ENCODE results near the gene LSM14A.
"Not testable (repeated sequence)": the region's sequence is repeated elsewhere in the genome, so short reads cannot be mapped to it uniquely, and the experiment has no call there.

LSM14A gene

DNA sequence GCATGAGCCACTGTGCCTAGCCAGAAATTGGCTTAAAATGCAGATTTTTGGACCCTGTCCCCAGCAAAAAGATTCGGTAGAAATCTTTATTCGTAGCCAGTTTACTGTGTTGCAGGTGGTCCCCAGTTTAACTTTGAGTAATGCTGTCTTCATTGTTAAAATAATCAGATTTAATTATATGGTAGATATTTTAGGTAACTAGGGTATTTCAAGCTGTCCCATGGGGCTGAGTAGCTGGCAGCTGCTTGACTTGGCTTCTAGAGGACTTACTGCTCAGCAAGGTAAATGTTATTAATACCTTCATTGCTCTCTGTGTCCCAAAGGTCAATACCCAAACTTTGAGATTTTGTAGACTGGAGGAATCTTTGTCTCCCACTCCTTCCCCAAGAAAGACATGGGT, 21.1 kb downstream of the LSM14A start:
- no peak for DNase-seq

DNA sequence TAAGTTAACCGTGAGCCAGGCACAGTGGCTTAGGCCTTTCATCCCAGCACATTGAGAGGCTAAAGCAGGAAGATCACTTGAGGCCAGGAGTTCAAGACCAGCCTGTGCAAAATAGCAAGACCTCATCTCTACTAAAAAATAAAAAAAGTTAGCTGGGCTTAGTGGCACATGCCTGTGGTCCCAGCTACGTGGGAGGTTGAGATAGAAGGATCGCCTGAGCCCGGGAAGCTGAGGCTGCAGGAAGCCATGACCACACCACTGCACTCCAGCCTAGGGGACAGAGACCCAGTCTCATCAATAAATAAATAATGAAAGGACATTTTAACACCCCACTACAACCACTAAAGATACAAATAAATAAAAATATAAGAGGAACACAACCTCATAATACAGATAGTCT, 21.6 kb downstream of the LSM14A start:
- DNase-seq, result no peak

DNA sequence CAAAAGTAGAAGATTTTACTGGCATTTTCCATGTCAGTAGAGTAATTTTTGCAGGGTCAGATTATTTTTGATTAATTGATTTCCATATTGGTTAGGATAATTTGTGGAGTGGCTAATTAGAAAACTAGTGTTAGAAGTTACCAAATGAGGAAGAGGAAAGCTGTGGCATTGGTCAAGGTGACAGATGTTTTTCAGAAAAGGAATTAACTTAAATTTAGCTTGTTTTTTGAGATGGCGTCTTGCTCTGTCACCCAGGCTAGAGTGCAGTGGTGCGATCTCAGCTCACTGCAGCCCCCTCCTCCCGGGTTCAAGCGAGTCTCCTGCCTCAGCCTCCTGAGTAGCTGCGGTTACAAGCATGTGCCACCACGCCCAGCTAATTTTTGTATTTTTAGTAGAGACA, 28.8 kb downstream of the LSM14A start:
- no peak for DNase-seq

DNA sequence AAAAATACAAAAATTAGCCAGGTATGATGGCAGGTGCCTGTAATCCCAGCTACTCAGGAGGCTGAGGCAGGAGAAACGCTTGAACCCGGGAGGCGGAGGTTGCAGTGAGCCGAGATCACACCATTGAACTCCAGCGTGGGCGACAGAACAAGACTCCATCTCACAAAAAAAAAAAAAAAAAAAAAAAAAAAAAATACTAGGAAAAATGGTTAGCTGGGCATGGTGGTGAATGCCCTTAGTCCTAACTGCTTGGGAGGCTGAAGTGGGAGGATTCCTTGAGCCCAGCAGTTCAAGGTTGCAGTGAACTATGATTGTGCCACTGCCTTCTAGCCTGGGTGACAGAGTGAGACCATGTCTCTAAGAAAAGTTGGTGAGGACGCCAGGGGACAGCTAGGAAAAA, 33.0 kb downstream of the LSM14A start:
- not testable (repeated sequence) for DNase-seq

DNA sequence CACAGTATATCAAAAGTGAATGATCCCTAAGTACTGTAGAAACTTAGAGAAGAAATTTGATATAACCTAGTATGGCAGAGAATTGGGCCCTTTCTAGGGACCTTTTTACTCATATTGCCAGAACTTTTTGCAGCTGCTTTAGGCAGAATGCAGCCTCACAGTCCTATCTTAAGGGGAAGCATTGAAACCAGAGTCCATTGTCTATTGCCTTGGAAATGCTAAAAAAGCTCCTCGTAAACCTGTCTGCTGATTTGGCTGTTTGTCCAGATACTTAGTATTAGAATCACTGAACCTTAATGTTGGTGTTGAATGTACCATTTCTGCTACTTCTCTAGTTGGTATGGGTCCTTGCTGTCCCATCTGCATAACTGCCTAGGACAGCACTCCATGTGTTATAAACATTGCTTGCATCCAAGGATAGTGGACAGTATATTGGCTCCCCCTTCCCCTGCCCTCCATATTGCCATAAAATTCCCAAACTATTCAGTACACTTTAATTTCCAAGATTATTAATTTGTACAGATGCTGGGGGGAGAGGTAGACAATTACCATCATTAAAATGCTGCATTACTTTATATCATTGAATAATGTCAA, 36.1 kb downstream of the LSM14A start:
- DNase-seq, result no peak

DNA sequence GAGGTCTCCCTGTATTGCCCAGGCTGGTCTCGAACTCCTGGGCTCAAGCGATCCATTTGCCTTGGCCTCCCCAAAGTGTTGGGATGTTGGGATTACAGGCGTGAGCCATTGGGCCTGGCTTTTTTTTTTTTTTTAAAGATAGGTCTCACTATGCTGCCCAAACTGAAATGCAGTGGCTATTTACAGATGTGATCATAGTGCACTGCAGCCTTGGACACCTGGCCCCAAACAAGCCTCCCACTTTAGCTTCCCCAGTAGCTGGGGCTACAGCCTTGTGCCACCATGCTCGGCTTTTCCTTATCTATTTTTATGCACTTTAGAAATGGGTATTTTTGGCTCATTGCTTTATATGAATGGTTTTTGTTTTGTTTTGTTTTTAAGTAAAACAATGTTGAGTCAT, 37.4 kb downstream of the LSM14A start:
- DNase-seq, result no peak

DNA sequence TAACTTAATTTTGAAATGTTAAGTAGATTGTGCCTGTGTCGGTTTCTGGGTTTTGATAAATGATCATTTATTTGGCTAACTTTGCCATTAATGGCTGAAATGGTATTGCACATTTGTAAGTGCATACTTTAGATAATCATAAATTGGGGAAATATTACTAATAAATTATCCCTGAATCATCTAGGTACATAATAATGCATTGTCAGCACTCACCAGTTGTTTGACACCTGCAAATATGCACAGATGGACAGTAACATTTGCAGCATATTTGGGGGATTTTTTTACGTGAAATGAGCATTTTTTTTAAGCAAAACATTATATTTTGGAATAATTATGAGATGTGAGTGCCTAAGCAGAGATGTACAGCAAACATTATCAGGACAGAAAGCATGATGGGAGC, 41.0 kb downstream of the LSM14A start:
- no peak for DNase-seq

DNA sequence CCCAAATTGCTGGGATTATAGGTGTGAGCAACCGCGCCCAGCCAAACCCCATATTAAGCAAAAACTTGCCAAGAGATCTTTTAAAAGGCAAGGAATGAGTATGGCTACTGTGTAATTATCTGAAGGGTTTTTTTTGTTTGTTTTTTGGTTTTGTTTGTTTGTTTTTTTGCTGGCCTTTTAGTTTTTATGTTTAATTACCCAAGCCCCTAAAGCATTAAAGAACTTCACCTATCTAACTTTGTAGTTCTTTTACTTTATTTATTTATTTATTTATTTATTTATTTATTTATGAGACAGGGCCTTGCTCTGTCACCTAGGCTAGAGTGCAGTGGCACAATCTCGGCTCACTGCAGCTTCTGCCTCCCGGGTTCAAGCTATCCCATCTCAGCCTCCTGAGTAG, 41.7 kb downstream of the LSM14A start:
- no peak for DNase-seq

DNA sequence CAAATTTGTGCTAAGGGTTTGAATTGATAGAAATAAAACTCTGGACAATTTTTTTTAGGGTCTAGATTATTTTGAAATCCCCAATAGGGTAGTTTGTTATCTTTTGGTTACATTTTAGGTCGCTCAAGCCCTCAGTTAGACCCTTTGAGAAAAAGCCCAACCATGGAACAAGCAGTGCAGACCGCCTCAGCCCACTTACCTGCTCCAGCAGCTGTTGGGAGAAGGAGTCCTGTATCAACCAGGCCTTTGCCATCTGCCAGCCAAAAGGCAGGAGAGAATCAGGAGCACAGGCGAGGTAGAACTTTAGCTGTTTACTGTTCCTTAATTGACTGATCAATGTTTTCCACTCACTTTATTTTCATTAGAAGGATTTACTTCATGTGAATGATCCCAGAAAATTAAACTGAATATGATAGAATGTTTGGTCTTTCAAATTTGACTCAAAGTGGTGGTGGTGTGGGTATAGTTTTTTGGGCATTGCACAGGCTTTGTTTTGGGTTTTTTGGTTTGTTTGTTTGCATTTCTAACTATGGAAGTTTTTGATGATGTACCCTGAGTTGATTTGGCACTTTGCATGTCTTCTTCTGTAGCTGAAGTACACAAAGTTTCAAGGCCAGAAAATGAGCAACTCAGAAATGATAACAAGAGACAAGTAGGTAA, 42.8 kb downstream of the LSM14A start:
- no peak for DNase-seq

DNA sequence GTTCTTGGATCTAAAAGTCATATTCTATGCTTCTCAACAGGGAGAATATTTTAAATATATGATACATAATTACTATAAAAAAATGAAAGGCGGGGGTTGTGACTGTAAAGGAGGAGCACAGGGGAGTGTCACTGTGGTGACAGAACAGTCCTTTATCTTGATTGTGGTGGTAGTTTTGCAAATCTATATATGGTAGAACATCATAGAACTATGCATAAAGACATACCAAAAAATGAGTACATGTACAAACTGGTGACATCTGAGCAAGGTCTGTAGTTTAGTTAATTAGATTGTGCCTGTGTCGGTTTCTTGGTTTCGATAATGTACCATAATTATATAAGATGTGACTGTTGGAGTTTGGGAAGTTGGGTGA, 43.3 kb downstream of the LSM14A start:
- DNase-seq, result no peak

DNA sequence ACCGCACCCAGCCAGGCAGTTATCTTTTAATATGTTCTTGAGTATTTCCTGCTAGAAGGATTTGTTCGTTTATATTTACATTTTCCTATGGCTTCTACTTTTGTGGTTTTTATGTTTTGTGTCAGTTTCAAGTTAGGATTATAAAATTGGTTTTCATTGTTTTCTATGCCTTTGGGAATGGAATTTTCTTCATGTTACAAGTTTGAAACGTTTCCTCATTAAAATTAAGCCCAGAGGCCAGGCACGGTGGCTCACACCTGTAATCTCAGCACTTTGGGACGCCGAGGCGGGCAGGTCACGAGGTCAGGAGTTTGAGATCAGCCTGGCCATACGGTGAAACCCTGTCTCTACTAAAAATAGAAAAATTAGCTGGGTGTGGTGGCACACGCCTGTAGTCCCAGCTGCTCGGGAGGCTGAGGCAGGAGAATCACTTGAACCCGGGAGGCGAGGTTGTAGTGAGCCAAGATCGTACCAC, 44.5 kb downstream of the LSM14A start:
- not testable (repeated sequence) for DNase-seq

DNA sequence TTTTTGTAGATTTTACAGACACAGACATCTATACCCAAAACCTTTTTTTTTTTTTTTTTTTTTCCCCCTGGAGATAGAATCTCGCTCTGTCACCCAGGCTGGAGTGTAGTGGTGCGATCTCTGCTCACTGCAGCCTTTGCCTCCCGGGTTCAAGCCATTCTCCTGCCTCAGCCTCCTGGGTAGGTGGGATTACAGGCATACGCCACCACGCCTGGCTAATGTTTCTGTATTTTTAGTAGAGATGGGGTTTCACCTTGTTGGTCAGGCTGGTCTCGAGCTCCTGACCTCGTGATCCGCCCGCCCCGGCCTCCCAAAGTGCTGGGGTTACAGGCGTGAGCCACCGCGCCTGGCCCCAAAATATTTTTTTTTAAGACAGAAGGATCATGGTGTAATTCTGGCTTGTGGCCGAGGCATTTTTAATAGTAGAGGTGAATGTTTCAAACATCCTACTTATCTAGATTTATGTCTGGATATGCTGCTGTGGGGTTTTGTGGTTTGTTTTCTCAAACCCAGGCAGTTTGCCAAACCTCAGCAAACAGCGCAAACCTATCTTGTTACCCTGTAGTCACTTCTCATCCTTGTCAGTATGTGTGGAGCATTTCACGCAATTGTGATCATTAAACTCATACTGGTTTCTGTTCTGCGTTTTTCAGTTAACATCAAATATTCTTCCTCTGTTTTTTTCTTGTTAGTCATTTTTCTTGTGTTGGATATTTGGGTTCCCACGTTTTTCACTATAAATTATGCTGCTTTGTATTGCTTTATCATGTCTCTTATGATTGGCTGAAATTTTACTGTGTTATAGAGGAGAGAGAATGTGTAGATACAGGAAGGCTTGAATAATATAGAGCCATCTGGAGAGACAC, 45.9 kb downstream of the LSM14A start:
- DNase-seq, result peak; percentile 29

DNA sequence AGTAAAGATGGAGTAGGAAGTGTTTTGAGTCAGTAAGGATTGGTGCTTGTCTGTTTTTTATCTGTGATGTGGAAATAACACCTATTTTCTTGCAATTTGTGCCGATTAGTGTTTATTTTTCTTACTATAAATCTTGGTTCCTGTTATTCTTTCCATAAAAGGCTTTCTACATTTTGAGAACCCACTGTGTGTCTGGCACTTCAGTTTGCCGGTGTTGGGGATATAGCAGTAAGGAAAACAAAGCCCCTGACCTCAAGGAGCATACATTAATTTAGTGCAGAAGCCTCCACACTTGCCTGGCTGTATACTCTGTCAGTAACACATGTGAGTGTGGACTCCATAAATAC, 46.5 kb downstream of the LSM14A start:
- DNase-seq, result no peak

DNA sequence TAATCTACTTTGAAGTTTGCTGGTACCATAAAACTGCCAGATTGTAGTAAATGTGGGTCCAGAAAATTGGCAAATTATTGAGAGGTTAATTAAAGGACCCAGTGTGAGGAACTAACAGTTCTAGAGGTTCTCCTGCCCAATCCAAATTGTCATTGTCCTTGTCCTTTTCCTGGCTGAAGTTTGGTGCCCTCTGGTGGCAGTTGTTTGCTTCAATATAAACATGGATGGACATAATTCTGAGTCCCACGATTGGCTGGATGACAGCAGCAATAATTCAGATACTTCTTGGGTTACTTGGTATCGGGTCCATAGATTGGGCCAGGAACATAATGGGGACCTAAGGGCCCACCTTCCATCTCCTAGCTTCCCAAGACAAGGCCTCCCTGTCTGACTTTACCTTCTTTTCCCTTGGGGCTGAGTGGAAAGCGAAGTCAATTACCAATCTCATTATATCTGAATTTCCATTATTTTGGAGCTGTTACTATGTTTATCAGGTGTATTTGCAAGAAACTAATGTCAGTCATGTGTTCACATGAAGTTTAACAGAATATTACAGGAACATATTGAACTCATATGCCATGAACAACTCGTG, 48.3 kb downstream of the LSM14A start:
- peak; percentile 82 for DNase-seq

DNA sequence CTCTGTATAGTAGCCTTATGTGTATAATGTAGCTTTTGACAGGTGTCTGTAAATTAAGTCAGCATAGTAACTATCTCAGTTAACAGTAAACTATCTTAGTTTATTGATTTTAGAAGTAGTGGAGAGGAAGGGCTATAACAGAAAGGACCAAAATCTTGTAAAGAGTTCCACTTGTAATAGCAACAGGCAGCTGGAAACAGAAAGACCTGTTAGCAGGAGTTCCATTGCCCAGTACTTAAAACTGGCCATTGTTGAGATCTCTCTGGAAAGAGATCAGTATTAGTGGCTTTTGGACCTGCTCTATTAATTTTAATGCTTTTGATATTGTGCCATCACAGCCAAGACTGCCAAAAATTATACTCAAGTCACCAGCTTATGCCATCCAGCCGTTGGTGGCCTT, 50.1 kb downstream of the LSM14A start:
- DNase-seq, result no peak

DNA sequence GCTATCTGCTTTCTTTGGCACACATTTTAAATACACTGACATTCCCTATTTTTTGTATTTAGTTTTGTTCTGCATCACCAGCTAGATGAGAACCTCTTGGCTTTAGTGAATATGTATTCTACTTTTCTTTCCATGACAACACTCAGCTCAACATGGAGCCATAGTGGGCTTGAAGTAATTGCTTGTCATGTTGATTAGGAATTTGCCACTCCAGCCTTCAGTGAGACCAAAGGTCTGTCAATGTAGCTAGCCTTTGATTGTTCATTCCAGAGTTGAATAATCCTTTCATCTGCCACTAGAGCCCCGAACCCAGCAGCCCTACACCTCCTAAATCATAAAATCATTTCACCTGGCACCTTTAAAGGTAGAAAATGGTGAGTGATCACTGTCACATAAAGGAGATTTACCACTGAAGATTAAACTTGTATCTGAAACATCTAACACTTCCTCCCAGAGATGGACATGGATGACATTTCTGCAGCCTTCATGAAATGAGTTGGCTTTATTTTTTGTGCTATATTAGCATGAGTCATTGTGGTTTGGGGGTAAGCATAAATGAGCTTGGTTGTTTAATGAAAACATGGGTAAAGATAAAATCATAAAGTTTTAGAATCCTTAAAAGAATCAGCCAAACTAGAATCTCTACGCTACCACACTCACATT, 52.8 kb downstream of the LSM14A start:
- no peak for DNase-seq

DNA sequence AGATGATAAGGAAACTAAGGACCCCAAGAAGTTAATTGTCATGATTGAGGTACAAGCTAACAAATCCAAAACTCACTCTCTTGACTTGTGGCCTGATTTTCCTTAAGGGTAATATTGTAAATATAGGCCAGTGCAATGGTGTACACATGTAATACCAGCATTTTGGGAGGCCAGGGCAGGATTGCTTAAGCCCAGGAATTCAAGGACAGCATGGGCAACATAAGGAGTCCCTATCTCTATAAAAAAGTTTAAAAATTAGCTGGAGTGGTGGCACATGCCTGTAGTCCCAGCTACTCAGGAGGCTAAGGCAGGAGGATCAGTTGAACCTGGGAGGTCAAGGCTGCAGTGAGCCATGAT, 53.3 kb downstream of the LSM14A start:
- no peak for DNase-seq

DNA sequence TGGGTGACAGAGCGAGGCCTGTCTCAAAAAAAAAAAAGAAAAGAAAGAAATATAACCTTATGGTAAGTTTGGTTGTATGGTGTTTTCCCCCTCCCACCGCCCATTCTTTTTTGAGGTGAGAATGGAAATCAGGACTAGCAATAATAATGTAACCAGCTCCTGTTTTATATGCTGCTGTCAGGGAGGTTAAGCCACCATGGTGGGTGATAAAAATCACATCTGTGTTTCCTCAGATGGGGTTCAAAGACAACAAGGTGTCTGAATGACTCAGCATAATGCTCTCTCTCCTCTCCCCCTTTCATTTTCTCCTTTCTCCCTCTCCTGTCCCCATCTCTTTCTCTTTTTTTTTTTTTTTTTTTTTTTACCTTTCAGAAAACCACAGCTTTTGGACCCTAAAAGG, 53.7 kb downstream of the LSM14A start:
- DNase-seq, result no peak

DNA sequence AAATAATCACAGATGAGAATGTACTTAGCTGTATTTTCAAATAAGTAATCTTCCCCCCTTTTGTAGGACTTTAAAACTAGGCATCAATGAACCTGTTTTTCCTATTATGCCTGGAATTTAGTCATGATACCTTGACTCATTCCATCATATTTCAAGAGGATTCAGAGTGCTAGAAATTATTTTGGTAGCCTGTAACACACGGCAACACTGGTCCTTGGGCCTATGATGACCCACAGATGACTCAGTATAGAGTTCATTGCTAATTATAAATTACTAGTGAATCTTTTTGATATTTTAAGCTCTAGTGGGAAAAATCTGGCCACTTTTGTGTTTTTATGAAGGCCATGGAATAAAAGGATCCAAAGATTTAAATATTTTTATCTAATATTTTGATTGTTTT, 56.0 kb downstream of the LSM14A start:
- no peak for DNase-seq

DNA sequence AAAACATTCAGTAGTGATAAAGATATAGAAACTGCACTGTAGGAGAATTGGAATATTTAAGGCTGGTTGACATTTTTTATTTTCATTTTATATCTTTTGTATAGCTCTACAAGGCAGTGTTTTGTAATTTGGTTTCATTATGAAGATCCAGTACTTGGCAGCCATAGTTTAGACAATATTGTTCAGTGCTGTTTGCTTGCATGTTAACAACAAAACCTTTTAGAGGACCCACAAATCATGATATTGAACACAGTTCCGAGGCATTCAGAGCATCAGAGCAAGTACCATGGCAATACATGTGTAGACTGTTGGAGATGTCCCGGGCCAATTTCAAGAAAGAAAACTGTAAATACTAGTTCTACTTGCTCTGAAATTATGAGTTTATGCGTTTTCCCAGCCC, 56.5 kb downstream of the LSM14A start:
- DNase-seq, result no peak

DNA sequence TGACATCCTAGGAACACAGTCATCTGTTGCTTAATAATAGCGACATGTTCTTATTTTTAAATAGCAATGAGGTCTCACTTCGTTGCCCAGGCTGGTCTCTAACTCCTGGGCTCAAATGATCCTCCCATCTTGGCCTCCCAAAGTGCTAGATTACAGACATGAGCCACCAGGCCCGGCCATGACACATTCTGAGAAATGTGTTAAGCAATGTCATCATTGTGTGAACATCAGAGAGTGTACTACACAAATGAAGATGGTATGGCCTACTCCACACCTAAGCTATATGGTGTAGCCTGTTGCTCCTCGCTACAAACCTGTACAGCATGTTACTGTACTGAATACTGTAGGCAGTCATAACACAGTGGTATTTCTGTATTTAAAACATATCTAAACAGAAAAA, 57.4 kb downstream of the LSM14A start:
- no peak for DNase-seq

DNA sequence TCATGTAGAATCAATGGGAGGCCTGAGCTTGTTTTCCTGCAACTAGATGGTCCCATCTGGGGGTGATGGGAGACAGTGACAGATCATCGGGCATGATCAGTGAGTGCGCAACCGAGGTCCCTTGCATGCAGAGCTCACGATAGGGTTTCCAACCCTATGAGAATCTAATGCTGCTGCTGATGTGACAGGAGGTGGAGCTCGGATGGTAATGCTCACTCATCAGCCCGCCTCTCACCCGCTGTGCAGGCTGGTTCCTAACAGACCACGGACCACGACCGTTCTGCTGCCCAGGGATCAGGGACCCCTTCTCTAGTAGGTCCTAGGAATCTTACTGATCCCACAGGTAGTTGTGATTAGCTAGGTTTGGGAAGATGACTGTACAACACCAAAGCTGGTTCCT, 58.5 kb downstream of the LSM14A start:
- DNase-seq, result no peak

DNA sequence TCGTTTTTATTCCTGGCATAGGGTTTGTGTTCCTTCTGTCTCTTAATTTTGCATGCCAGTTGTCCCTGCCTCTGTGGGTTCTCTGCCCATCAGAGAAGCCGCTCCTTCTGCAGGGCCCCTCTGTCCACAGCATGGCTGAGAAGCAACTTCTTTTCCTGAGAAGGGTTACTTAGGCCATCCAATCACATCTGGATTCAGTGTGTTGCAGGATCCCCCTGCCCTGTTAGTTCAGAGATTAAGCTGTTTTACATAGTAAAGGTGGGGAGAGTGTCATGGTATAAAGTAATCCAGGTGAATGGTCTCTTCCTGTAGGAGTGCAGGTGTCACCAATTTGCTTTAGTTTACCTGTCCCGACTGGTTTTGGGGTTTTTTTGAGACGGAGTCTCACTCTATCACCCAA, 59.1 kb downstream of the LSM14A start:
- DNase-seq, result no peak
